ENCODE data around the gene ZNF428. TPM values are rescaled to one million over a fixed set of nuclear protein-coding genes. Genes with fewer than 3 reads are reported as not detected.

The ZNF428 gene
- polyA plus RNA-seq, 1 of the 3 experiments (the other 2 are of a cell fraction): 79.5 TPM

GRCh38 chr19:43634872-43635560 lies 15.6 kb upstream of the ZNF428 start (continued):
- TF ChIP-seq MEF2A (IDR thresholded peaks at IDR 0.05; ENCODE audit: borderline replicate concordance, low read depth): no peak
- no peak for TF ChIP-seq RXRA (IDR thresholded peaks at IDR 0.05; ENCODE audit: borderline replicate concordance, low read depth)
- no peak for TF ChIP-seq EP300 (IDR thresholded peaks at IDR 0.05; ENCODE audit: borderline replicate concordance in 1 of 2, low read depth in 1 of 2, low read length in 1 of 2)
- TF ChIP-seq SMC3 (IDR thresholded peaks at IDR 0.05; ENCODE audit: low read depth, low read length): no peak
- TF ChIP-seq SIN3A (IDR thresholded peaks at IDR 0.05; ENCODE audit: borderline replicate concordance, low read depth, low read length): no peak

GRCh38 chr19:43634506-43634871 lies 15.1 kb upstream of the ZNF428 start:
- 69% methylated on average over 5 of the region's 5 CpGs for WGBS (ENCODE audit: low lambda C conversion rate)
- TF ChIP-seq IRF3 (IDR thresholded peaks at IDR 0.05; ENCODE audit: low read depth, low read length): no peak
- TF ChIP-seq REST (IDR thresholded peaks at IDR 0.05; ENCODE audit: low read depth, low read length): no peak
- TF ChIP-seq EP300 (IDR thresholded peaks at IDR 0.05; ENCODE audit: borderline replicate concordance in 1 of 2, low read depth in 1 of 2, low read length in 1 of 2): no peak
- Histone ChIP-seq H3K9me3 (no peaks in the 10 kb centered on the region), H3K79me2 (ENCODE audit: insufficient read depth) (no peaks in the 10 kb centered on the region), H3K36me3 (replicated peaks in 1 of 2; ENCODE audit: control insufficient read depth in 1 of 2, insufficient read depth in 2 of 2, low read length in 1 of 2) (no peaks in the 10 kb centered on the region), H3K27ac (ENCODE audit: low read depth in 2 of 2, low read length in 1 of 2) (no peak overlapping the region), H2AFZ (ENCODE audit: low read depth) (no peak overlapping the region), H3K4me3 (ENCODE audit: low read depth in 2 of 2, low read length in 1 of 2) (no peak overlapping the region), H3K4me2 (no peak overlapping the region), H3K9ac (no peak overlapping the region), H4K20me1 (ENCODE audit: insufficient read depth) (no peaks in the 10 kb centered on the region), H3K4me1 (ENCODE audit: control insufficient read depth in 1 of 2, insufficient read depth in 2 of 2, low read depth in 1 of 2, low read length in 1 of 2) (peaks cover 0 to 8% of the 10 kb centered on the region in 2 experiments; a peak in 1 of 4 replicates), H3K9me2 (no peaks in the 10 kb centered on the region), H3F3A (replicated peaks; ENCODE audit: insufficient read depth) (peaks cover 4% of the 10 kb centered on the region), H3K27me3 (ENCODE audit: insufficient read depth) (no peaks in the 10 kb centered on the region; the same call in 1 of the 2 replicates)
- DNase-seq: no peak
- POLR2A ChIA-PET: no interaction called here
- CTCF ChIA-PET: interaction anchor here (1.3 kb wide), 1 partner anchor 17 kb away, joined by 3 read pairs; no protein-coding TSS in a partner anchor

- H2AFZ ChIP-seq (ENCODE audit: low read depth): no peak overlapping the region
- no peaks in the 10 kb centered on the region for H3K36me3 ChIP-seq (replicated peaks in 1 of 2; ENCODE audit: control insufficient read depth in 1 of 2, insufficient read depth in 2 of 2, low read length in 1 of 2)
- H3K9ac ChIP-seq: no peak overlapping the region
- H3K4me3 ChIP-seq (ENCODE audit: low read depth in 2 of 2, low read length in 1 of 2): no peak overlapping the region
- WGBS (ENCODE audit: low lambda C conversion rate): 88% methylated on average over 5 of the region's 5 CpGs
- H3K9me3 ChIP-seq: no peaks in the 10 kb centered on the region
- POLR2A ChIA-PET: no interaction called here
- H3F3A ChIP-seq (replicated peaks; ENCODE audit: insufficient read depth): peaks cover 4% of the 10 kb centered on the region
- H3K27me3 ChIP-seq (ENCODE audit: insufficient read depth): no peaks in the 10 kb centered on the region; the same call in 1 of the 2 replicates
- no peaks in the 10 kb centered on the region for H3K9me2 ChIP-seq
- DNase-seq: no peak
- TF ChIP-seq YY1 (IDR thresholded peaks at IDR 0.05; ENCODE audit: low read depth) (no peak), NRF1 (IDR thresholded peaks at IDR 0.05; ENCODE audit: low read depth, low read length) (no peak), REST (IDR thresholded peaks at IDR 0.05; ENCODE audit: low read depth, low read length) (no peak), CHD2 (IDR thresholded peaks at IDR 0.05; ENCODE audit: low read length, partially characterized antibody) (no peak), TAF1 (IDR thresholded peaks at IDR 0.05; ENCODE audit: borderline replicate concordance, low read depth, low read length) (no peak), FOSL2 (IDR thresholded peaks at IDR 0.05; ENCODE audit: borderline replicate concordance, low read depth) (no peak), EZH2phosphoT487 (IDR thresholded peaks at IDR 0.05; ENCODE audit: borderline replicate concordance, low read depth) (no peak), GATA2 (CRISPR knock-in tag; IDR thresholded peaks at IDR 0.05) (no peak), FOXJ3 (CRISPR knock-in tag; IDR thresholded peaks at IDR 0.05) (no peak)
- no peak overlapping the region for H3K4me2 ChIP-seq
- H4K20me1 ChIP-seq (ENCODE audit: insufficient read depth): no peaks in the 10 kb centered on the region
- H3K79me2 ChIP-seq (ENCODE audit: insufficient read depth): no peaks in the 10 kb centered on the region
- H3K4me1 ChIP-seq (ENCODE audit: control insufficient read depth in 1 of 2, insufficient read depth in 2 of 2, low read depth in 1 of 2, low read length in 1 of 2): peaks cover 0 to 8% of the 10 kb centered on the region in 2 experiments; a peak in 1 of 4 replicates
- CTCF ChIA-PET: no interaction called here
- no peak overlapping the region for H3K27ac ChIP-seq (ENCODE audit: low read depth in 2 of 2, low read length in 1 of 2)
These were observed 14.6 kb upstream of the ZNF428 start for GRCh38 chr19:43634068-43634467.
